Measurements from ENCODE around the gene SALL2. TPM values are rescaled to one million over a fixed set of nuclear protein-coding genes. Genes with fewer than 3 reads are reported as not detected.
A peak's percentile ranks its signal among the peaks of the same experiment; 100 is the strongest.

Gene SALL2
- total and polyA plus RNA-seq, 8 donors = 1.8 to 11.9 (median 3.6) TPM

DNA sequence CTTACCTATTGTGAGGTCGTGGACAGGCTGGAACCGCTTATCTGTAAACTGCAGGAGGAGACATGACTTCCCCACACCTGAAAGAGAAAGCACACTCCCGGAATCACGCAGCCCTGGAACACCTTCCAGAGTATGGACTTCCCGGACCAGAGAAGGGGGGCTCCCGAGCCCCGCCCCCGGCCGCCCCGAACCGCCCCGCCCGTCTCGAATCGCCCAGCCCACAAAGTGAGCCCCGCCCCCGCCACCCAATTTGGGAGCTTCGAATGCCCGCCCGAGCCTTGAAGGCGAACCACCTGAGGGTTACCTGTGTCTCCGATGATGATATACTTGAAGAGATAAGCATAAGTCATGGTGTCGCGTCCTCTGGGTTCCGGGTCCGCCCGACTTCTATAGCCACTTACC is 49.6 kb downstream of the SALL2 start:
- H3K27me3 ChIP-seq = no peaks in the 10 kb centered on the region
- 1% methylated on average over 27 of the region's 27 CpGs for WGBS, 2 donors
- intact Hi-C loops (cut with DNase I) = no loop called here
- FAIRE-seq (no peak), DNase-seq (peak; percentile 88 to 93 (median 90)), ATAC-seq (peak; percentile 88 to 94 (median 89))
- peak overlapping the region; percentile 66 to 85 (median 77) for H3K27ac ChIP-seq
- H3K4me1 ChIP-seq = peaks cover 5 to 17% (median 7%) of the 10 kb centered on the region in 3 donors
- H3K4me3 ChIP-seq = peak overlapping the region; percentile 70 to 86 (median 80)
- no peaks in the 10 kb centered on the region for H3K36me3 ChIP-seq
- H3K9me3 ChIP-seq = no peaks in the 10 kb centered on the region
- TF ChIP-seq, protein P1, sequence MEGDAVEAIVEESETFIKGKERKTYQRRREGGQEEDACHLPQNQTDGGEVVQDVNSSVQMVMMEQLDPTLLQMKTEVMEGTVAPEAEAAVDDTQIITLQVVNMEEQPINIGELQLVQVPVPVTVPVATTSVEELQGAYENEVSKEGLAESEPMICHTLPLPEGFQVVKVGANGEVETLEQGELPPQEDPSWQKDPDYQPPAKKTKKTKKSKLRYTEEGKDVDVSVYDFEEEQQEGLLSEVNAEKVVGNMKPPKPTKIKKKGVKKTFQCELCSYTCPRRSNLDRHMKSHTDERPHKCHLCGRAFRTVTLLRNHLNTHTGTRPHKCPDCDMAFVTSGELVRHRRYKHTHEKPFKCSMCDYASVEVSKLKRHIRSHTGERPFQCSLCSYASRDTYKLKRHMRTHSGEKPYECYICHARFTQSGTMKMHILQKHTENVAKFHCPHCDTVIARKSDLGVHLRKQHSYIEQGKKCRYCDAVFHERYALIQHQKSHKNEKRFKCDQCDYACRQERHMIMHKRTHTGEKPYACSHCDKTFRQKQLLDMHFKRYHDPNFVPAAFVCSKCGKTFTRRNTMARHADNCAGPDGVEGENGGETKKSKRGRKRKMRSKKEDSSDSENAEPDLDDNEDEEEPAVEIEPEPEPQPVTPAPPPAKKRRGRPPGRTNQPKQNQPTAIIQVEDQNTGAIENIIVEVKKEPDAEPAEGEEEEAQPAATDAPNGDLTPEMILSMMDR (IDR thresholded peaks at IDR 0.05) = no peak

DNA sequence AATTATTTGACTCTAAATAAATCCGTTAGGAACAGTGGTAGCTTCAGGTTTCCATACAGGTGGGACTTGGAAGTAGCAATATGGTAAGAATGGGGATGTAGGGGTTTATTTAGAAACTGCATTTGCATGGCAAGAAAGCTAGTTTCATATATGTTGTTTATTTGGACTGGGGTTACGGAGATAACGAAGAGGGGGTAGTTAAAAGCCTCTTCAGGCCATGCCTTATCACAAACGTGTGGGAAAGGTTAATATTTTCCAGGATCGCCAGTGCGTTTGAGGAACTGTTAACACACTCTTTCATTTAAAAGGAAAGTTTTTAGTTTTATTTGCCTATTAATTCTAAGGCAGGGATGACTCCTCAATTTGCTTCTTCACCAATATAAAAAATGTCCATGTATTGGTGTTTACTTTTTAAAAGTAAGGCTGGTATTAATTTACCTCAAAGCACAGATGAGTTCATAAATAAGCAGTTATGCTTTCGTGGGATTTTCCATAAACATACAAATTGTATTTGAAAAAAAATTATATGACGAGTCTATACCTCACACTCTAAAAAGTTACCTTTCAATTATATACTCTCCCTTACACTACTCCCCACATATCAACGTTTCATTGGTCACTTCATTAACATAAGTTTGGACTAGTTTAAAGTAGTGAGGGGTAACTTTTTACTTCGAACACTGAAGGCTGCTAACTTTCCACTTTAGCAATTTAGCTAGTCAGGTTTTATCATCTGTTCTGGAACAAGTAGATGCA is 50.2 kb downstream of the SALL2 start:
- peak overlapping the region; percentile 66 to 85 (median 77) for H3K27ac ChIP-seq
- peak overlapping the region; percentile 70 to 86 (median 80) for H3K4me3 ChIP-seq
- ATAC-seq = peak; percentile 25 to 43 (median 36)
- peaks cover 5 to 17% (median 7%) of the 10 kb centered on the region in 3 donors for H3K4me1 ChIP-seq
- 12 to 13% methylated on average over 10 of the region's 10 CpGs for WGBS, 2 donors
- TF ChIP-seq, protein P1 (IDR thresholded peaks at IDR 0.05) = no peak
- intact Hi-C loops (cut with DNase I) = no loop called here
- H3K36me3 ChIP-seq = no peaks in the 10 kb centered on the region
- H3K9me3 ChIP-seq = no peaks in the 10 kb centered on the region
- FAIRE-seq = peak; percentile 75
- no peak for DNase-seq
- H3K27me3 ChIP-seq = no peaks in the 10 kb centered on the region

Other genes with a start within 250 kb of the SALL2 start
- gene RPGRIP1, start 246.3 kb downstream of the SALL2 start, total RNA-seq = under 1 TPM in 3 of 6 donors, not detected in 3; 0.16 to 0.23 (median 0.21) TPM
- under 1 TPM; 0.08 to 0.31 TPM for gene RPGRIP1, start 246.3 kb downstream of the SALL2 start, polyA plus RNA-seq
- gene SUPT16H, start 142.3 kb downstream of the SALL2 start, total RNA-seq = 10 to 100 TPM; 14.8 to 29.4 (median 19.9) TPM
- 10 to 100 TPM; 19.5 to 31.6 TPM for gene SUPT16H, start 142.3 kb downstream of the SALL2 start, polyA plus RNA-seq
- gene CHD8, start 70.2 kb downstream of the SALL2 start, total RNA-seq = 10 to 100 TPM; 21.7 to 42.4 (median 25.6) TPM
- 10 to 100 TPM; 20.5 to 32.1 TPM for gene CHD8, start 70.2 kb downstream of the SALL2 start, polyA plus RNA-seq
- 10 to 100 TPM in 2 of 6 donors, 1 to 10 TPM in 4; 5.7 to 14.3 (median 8.8) TPM for gene RAB2B, start 49.4 kb downstream of the SALL2 start, total RNA-seq
- 10 to 100 TPM; 13.8 to 18.6 TPM for gene RAB2B, start 49.4 kb downstream of the SALL2 start, polyA plus RNA-seq
- gene TOX4, start 49.2 kb downstream of the SALL2 start, total RNA-seq = 10 to 100 TPM; 33.7 to 39.7 (median 37.6) TPM
- 10 to 100 TPM; 13.2 to 14.7 TPM for gene TOX4, start 49.2 kb downstream of the SALL2 start, polyA plus RNA-seq
- 10 to 100 TPM; 14.2 to 27.6 (median 18.6) TPM for gene METTL3, start 15.0 kb downstream of the SALL2 start, total RNA-seq
- 10 to 100 TPM; 34.2 to 45.8 TPM for gene METTL3, start 15.0 kb downstream of the SALL2 start, polyA plus RNA-seq
- not detected for gene OR10G3, start 53.7 kb upstream of the SALL2 start, total RNA-seq
- gene OR10G3, start 53.7 kb upstream of the SALL2 start, polyA plus RNA-seq = not detected
- not detected for gene OR10G2, start 108.6 kb upstream of the SALL2 start, total RNA-seq
- not detected for gene OR10G2, start 108.6 kb upstream of the SALL2 start, polyA plus RNA-seq
- not detected for gene OR4E2, start 127.5 kb upstream of the SALL2 start, total RNA-seq
- not detected for gene OR4E2, start 127.5 kb upstream of the SALL2 start, polyA plus RNA-seq
- not detected for gene OR4E1, start 147.5 kb upstream of the SALL2 start, total RNA-seq
- not detected for gene OR4E1, start 147.5 kb upstream of the SALL2 start, polyA plus RNA-seq